T-helper 17 cell (primary cell): ENCODE measurements around the gene ITGB5. TPM values are rescaled to one million over a fixed set of nuclear protein-coding genes. Genes with fewer than 3 reads are reported as not detected.
A peak's percentile ranks its signal among the peaks of the same experiment; 100 is the strongest.

Source experiments
- ATAC-seq: fragments of 150-1000 bp; cut with Tn5 transposase; 2 replicates; pipeline ENCODE4 v1.10.0; 2021; ENCODE audit warnings: mild to moderate bottlenecking, moderate library complexity
- DNase-seq, 3 donors: peaks; one replicate each; pipeline versions ENCODE4 v3.0.0 to v3.0.0-alpha.2; 2020 to 2021
- H3K9me3 ChIP-seq: one replicate; pipeline ENCODE4 v1.7.0; 2013; ENCODE audit warnings: low read length, mild to moderate bottlenecking; ENCODE audit not compliant: control insufficient read depth, poor library complexity, severe bottlenecking
- H3K27ac Mint-ChIP-seq: one replicate; pipeline ENCODE4 v1.8.0; 2022; ENCODE audit warnings: mild to moderate bottlenecking, moderate library complexity, mixed read lengths
- H3K27me3 Mint-ChIP-seq: one replicate; pipeline ENCODE4 v1.8.0; 2022; ENCODE audit warnings: mixed read lengths
- H3K36me3 Mint-ChIP-seq: one replicate; pipeline ENCODE4 v1.8.0; 2022; ENCODE audit warnings: low read depth, mixed read lengths
- H3K4me1 Mint-ChIP-seq: one replicate; pipeline ENCODE4 v1.8.0; 2022; ENCODE audit warnings: mild to moderate bottlenecking, mixed read lengths
- H3K4me3 Mint-ChIP-seq: one replicate; pipeline ENCODE4 v1.8.0; 2022; ENCODE audit warnings: mild to moderate bottlenecking, moderate library complexity, mixed read lengths
- total RNA-seq, 4 donors: library from RNA in 2 of 4; stranded (reverse) in 2 of 4; gene quantifications; one replicate each; pipeline ENCODE4 v1.2.3 and lab custom pipeline; 2022 to 2026

ITGB5 gene
- total RNA-seq, 2 donors from 2014 or later = 3.1 to 61.3 TPM

GRCh38 chr3:124918524-124918923 is 31.4 kb upstream of the ITGB5 start:
- ATAC-seq (no peak), DNase-seq (no peak)
- no peak overlapping the region for H3K4me3 Mint-ChIP-seq
- H3K4me1 Mint-ChIP-seq = no peaks in the 10 kb centered on the region
- H3K27me3 Mint-ChIP-seq = peaks cover 56% of the 10 kb centered on the region
- no peaks in the 10 kb centered on the region for H3K36me3 Mint-ChIP-seq
- H3K9me3 ChIP-seq = no peaks in the 10 kb centered on the region
- H3K27ac Mint-ChIP-seq = no peak overlapping the region

GRCh38 chr3:124916837-124917409 is 29.8 kb upstream of the ITGB5 start:
- Mint-ChIP-seq H3K27ac (no peak overlapping the region), H3K36me3 (no peaks in the 10 kb centered on the region), H3K27me3 (peaks cover 59% of the 10 kb centered on the region), H3K4me1 (no peaks in the 10 kb centered on the region), H3K4me3 (no peak overlapping the region)
- no peak for ATAC-seq
- H3K9me3 ChIP-seq = no peaks in the 10 kb centered on the region
- no peak for DNase-seq

- Mint-ChIP-seq H3K27me3 (peaks cover 66% of the 10 kb centered on the region), H3K4me1 (no peaks in the 10 kb centered on the region), H3K36me3 (no peaks in the 10 kb centered on the region), H3K4me3 (no peak overlapping the region), H3K27ac (no peak overlapping the region)
- no peak for ATAC-seq
- H3K9me3 ChIP-seq = no peaks in the 10 kb centered on the region
- no peak for DNase-seq
Measured at GRCh38 chr3:124915254-124915653, 28.1 kb upstream of the ITGB5 start.

GRCh38 chr3:124907957-124908356 is 20.8 kb upstream of the ITGB5 start:
- no peaks in the 10 kb centered on the region for H3K9me3 ChIP-seq
- no peak overlapping the region for H3K27ac Mint-ChIP-seq
- no peaks in the 10 kb centered on the region for H3K36me3 Mint-ChIP-seq
- H3K27me3 Mint-ChIP-seq = peaks cover 38% of the 10 kb centered on the region
- ATAC-seq (no peak), DNase-seq (no peak)
- no peak overlapping the region for H3K4me3 Mint-ChIP-seq
- peaks cover 2% of the 10 kb centered on the region for H3K4me1 Mint-ChIP-seq

- no peaks in the 10 kb centered on the region for H3K9me3 ChIP-seq
- Mint-ChIP-seq H3K4me3 (no peak overlapping the region), H3K4me1 (peaks cover 9% of the 10 kb centered on the region), H3K27ac (no peak overlapping the region), H3K27me3 (peaks cover 38% of the 10 kb centered on the region), H3K36me3 (no peaks in the 10 kb centered on the region)
- DNase-seq (no peak), ATAC-seq (no peak)
Measured at GRCh38 chr3:124904835-124905492, 17.8 kb upstream of the ITGB5 start.

- ATAC-seq = no peak
- Mint-ChIP-seq H3K36me3 (no peaks in the 10 kb centered on the region), H3K27ac (no peak overlapping the region), H3K4me3 (no peak overlapping the region), H3K27me3 (peaks cover 38% of the 10 kb centered on the region), H3K4me1 (peaks cover 9% of the 10 kb centered on the region)
- H3K9me3 ChIP-seq = no peaks in the 10 kb centered on the region
- DNase-seq = no peak
Measured at GRCh38 chr3:124903896-124904834, 17.0 kb upstream of the ITGB5 start.

GRCh38 chr3:124896824-124897526 is 9.8 kb upstream of the ITGB5 start:
- no peaks in the 10 kb centered on the region for H3K36me3 Mint-ChIP-seq
- no peaks in the 10 kb centered on the region for H3K9me3 ChIP-seq
- no peak overlapping the region for H3K27ac Mint-ChIP-seq
- DNase-seq (no peak), ATAC-seq (no peak)
- H3K4me3 Mint-ChIP-seq = no peak overlapping the region
- H3K27me3 Mint-ChIP-seq = peaks cover 4% of the 10 kb centered on the region
- H3K4me1 Mint-ChIP-seq = peaks cover 6% of the 10 kb centered on the region

- H3K27me3 Mint-ChIP-seq = peaks cover 5% of the 10 kb centered on the region
- H3K4me3 Mint-ChIP-seq = no peak overlapping the region
- peaks cover under 1% of the 10 kb centered on the region for H3K36me3 Mint-ChIP-seq
- ATAC-seq (no peak), DNase-seq (no peak)
- H3K9me3 ChIP-seq = no peaks in the 10 kb centered on the region
- peaks cover 2% of the 10 kb centered on the region for H3K4me1 Mint-ChIP-seq
- H3K27ac Mint-ChIP-seq = no peak overlapping the region
Measured at GRCh38 chr3:124895756-124896155, 8.6 kb upstream of the ITGB5 start.

- no peak for ATAC-seq
- Mint-ChIP-seq H3K4me3 (no peak overlapping the region), H3K27me3 (peaks cover 23% of the 10 kb centered on the region), H3K4me1 (peaks cover 4% of the 10 kb centered on the region), H3K27ac (no peak overlapping the region), H3K36me3 (peaks cover 2% of the 10 kb centered on the region)
- no peak for DNase-seq
- H3K9me3 ChIP-seq = no peaks in the 10 kb centered on the region
Measured at GRCh38 chr3:124893526-124893925, 6.4 kb upstream of the ITGB5 start.

- Mint-ChIP-seq H3K4me1 (peaks cover 10% of the 10 kb centered on the region), H3K4me3 (no peak overlapping the region), H3K27ac (no peak overlapping the region), H3K36me3 (peaks cover 2% of the 10 kb centered on the region), H3K27me3 (peaks cover 36% of the 10 kb centered on the region)
- no peak for ATAC-seq
- DNase-seq = no peak
- no peaks in the 10 kb centered on the region for H3K9me3 ChIP-seq
Measured at GRCh38 chr3:124890573-124891190, 3.5 kb upstream of the ITGB5 start.

GRCh38 chr3:124888482-124889441 is 1.6 kb upstream of the ITGB5 start:
- Mint-ChIP-seq H3K4me1 (peaks cover 10% of the 10 kb centered on the region), H3K36me3 (peaks cover 2% of the 10 kb centered on the region), H3K27ac (no peak overlapping the region), H3K27me3 (peaks cover 40% of the 10 kb centered on the region), H3K4me3 (peak overlapping the region; percentile 77)
- ATAC-seq = no peak
- H3K9me3 ChIP-seq = no peaks in the 10 kb centered on the region
- no peak for DNase-seq

GRCh38 chr3:124887932-124888298 is 750 bp upstream of the ITGB5 start:
- Mint-ChIP-seq H3K27me3 (peaks cover 46% of the 10 kb centered on the region), H3K36me3 (peaks cover 2% of the 10 kb centered on the region), H3K27ac (no peak overlapping the region), H3K4me1 (peaks cover 10% of the 10 kb centered on the region), H3K4me3 (peak overlapping the region; percentile 77)
- H3K9me3 ChIP-seq = no peaks in the 10 kb centered on the region
- ATAC-seq (no peak), DNase-seq (no peak)
